H1 (cell line): ENCODE results near the gene TAOK1. TPM values are rescaled to one million over a fixed set of nuclear protein-coding genes. Genes with fewer than 3 reads are reported as not detected.

Experiments used
- CTCF ChIA-PET: fragments of 300-600 bp; sonication (Branson Sonifier 250); formaldehyde crosslinking; loops from one replicate; lab custom pipeline; 2021; ENCODE audit not compliant: partially characterized antibody; lab: Charles Lee
- POLR2A ChIA-PET: fragments of 300-600 bp; sonication (Branson Sonifier 250); formaldehyde crosslinking; loops from one replicate; lab custom pipeline; 2021; ENCODE audit warnings: inconsistent platforms; ENCODE audit not compliant: partially characterized antibody; lab: Charles Lee
- DNase-seq, 2 experiments: peaks; one replicate each; pipeline versions ENCODE4 v3.0.0 to v3.0.0-alpha.2; 2010 to 2022; ENCODE audit warnings: low spot score in 2 of 2, low read depth in 1 of 2, mixed read lengths in 1 of 2
- FAIRE-seq: peaks from 2 replicates; lab custom pipeline; 2011; peaks lifted over from hg19 to GRCh38; lab: Jason Lieb, UNC
- H2AFZ ChIP-seq: 2 replicates; pipeline ENCODE4 v1.8.1; 2012; ENCODE audit warnings: low read length, inconsistent platforms
- H2AK5ac ChIP-seq: 2 replicates; pipeline ENCODE4 v1.6.1; 2013; ENCODE audit warnings: low read depth, low read length
- H2BK120ac ChIP-seq: replicated peaks from 2 replicates; pipeline ENCODE3; 2013; ENCODE audit warnings: low read depth, low read length, inconsistent platforms
- H2BK12ac ChIP-seq: 2 replicates; pipeline ENCODE4 v1.6.1; 2013; ENCODE audit warnings: low read depth, low read length
- H2BK15ac ChIP-seq: 2 replicates; pipeline ENCODE4 v1.6.1; 2013; ENCODE audit warnings: low read length
- H2BK20ac ChIP-seq: 2 replicates; pipeline ENCODE4 v1.6.1; 2013; ENCODE audit warnings: low read length
- H2BK5ac ChIP-seq: 2 replicates; pipeline ENCODE4 v1.6.1; 2013; ENCODE audit warnings: low read depth, low read length
- H3K14ac ChIP-seq: 2 replicates; pipeline ENCODE4 v1.6.1; 2013; ENCODE audit warnings: inconsistent platforms; ENCODE audit not compliant: insufficient read length
- H3K18ac ChIP-seq: 2 replicates; pipeline ENCODE4 v1.6.1; 2013; ENCODE audit warnings: low read length; ENCODE audit errors: extremely low read depth
- H3K23ac ChIP-seq: 2 replicates; pipeline ENCODE4 v1.6.1; 2013; ENCODE audit warnings: inconsistent platforms; ENCODE audit not compliant: insufficient read length
- H3K23me2 ChIP-seq: 2 replicates; pipeline ENCODE4 v1.6.1; 2013; ENCODE audit warnings: low read depth, low read length
- H3K27ac ChIP-seq: 2 replicates; pipeline ENCODE4 v1.6.1; 2011; ENCODE audit warnings: low read depth, low read length, inconsistent platforms
- H3K27me3 ChIP-seq, 4 experiments: replicated peaks in 1 of 4; 1 replicate in 1 of 4; 2 replicates in 3 of 4; pipeline versions ENCODE4 v1.6.1 to v1.8.1; 2011 to 2013; ENCODE audit warnings: low read length in 3 of 4, mild to moderate bottlenecking in 3 of 4, inconsistent platforms in 2 of 4, mixed read lengths in 2 of 4, moderate library complexity in 1 of 4; ENCODE audit not compliant: control insufficient read depth in 3 of 4, insufficient read depth in 3 of 4; ENCODE audit errors: extremely low read depth in 1 of 4
- H3K36me3 ChIP-seq, 4 experiments: 2 replicates each; pipeline versions ENCODE4 v1.6.1 to v1.8.1; 2011 to 2013; ENCODE audit warnings: mild to moderate bottlenecking in 4 of 4, low read length in 3 of 4, moderate library complexity in 2 of 4, control low read depth in 1 of 4, inconsistent platforms in 1 of 4; ENCODE audit not compliant: insufficient read depth in 4 of 4, control insufficient read depth in 2 of 4
- H3K4ac ChIP-seq: replicated peaks from 2 replicates; pipeline ENCODE3; 2013; ENCODE audit warnings: low read length, low read depth, mixed read lengths, inconsistent platforms; ENCODE audit not compliant: insufficient read length
- H3K4me1 ChIP-seq, 4 experiments: replicated peaks in 1 of 4; 1 replicate in 1 of 4; 2 replicates in 3 of 4; pipeline versions ENCODE4 v1.6.1 to v1.8.1; 2011 to 2013; ENCODE audit warnings: low read length in 3 of 4, inconsistent platforms in 2 of 4, mixed read lengths in 1 of 4; ENCODE audit not compliant: insufficient read depth in 4 of 4, control insufficient read depth in 3 of 4
- H3K4me2 ChIP-seq, 2 experiments: 2 replicates each; pipeline versions ENCODE4 v1.6.1 to v1.8.1; 2011 to 2013; ENCODE audit warnings: low read depth in 2 of 2, low read length in 2 of 2, control low read depth in 1 of 2, inconsistent platforms in 1 of 2, mild to moderate bottlenecking in 1 of 2; ENCODE audit not compliant: insufficient read depth in 1 of 2
- H3K4me3 ChIP-seq, 4 experiments: fragments of 200-600, 300-600 bp in 1 of 4; sonication (generic), shearing (Covaris generic), sonication (Bioruptor Twin) in 1 of 4; 2 replicates each; pipeline versions ENCODE4 v1.5.1 to v1.8.1; 2011 to 2016; ENCODE audit warnings: low read length in 4 of 4, low read depth in 3 of 4, control low read depth in 2 of 4, inconsistent platforms in 2 of 4, mild to moderate bottlenecking in 2 of 4, mixed read lengths in 1 of 4, moderate library complexity in 1 of 4; ENCODE audit not compliant: insufficient read depth in 2 of 4; ENCODE audit errors: extremely low read depth in 1 of 4
- H3K56ac ChIP-seq: replicated peaks from 2 replicates; pipeline ENCODE3; 2013; ENCODE audit warnings: low read depth, mild to moderate bottlenecking, mixed read lengths, low read length, inconsistent platforms; ENCODE audit not compliant: insufficient read length
- H3K79me1 ChIP-seq: 2 replicates; pipeline ENCODE4 v1.6.1; 2013; ENCODE audit warnings: low read depth, low read length, control low read depth
- H3K79me2 ChIP-seq, 2 experiments: 2 replicates each; pipeline versions ENCODE4 v1.6.1 to v1.8.1; 2012 to 2013; ENCODE audit warnings: low read length in 2 of 2, mild to moderate bottlenecking in 2 of 2, inconsistent platforms in 1 of 2; ENCODE audit not compliant: insufficient read depth in 2 of 2, control insufficient read depth in 1 of 2
- H3K9ac ChIP-seq, 4 experiments: replicated peaks in 1 of 4; 1 replicate in 1 of 4; 2 replicates in 3 of 4; pipeline versions ENCODE4 v1.6.1 to v1.8.1; 2011 to 2013; ENCODE audit warnings: low read depth in 3 of 4, low read length in 3 of 4, control low read depth in 2 of 4, mild to moderate bottlenecking in 2 of 4, moderate library complexity in 2 of 4, inconsistent platforms in 1 of 4; ENCODE audit errors: extremely low read depth in 1 of 4
- H3K9me3 ChIP-seq, 2 experiments: 2 replicates each; pipeline versions ENCODE4 v1.6.1 to v1.8.1; 2012 to 2013; ENCODE audit warnings: mild to moderate bottlenecking in 2 of 2, moderate library complexity in 2 of 2, control low read depth in 1 of 2, inconsistent platforms in 1 of 2, low read depth in 1 of 2, low read length in 1 of 2, mixed read lengths in 1 of 2; ENCODE audit not compliant: insufficient read depth in 2 of 2
- H4K20me1 ChIP-seq, 2 experiments: replicated peaks in 1 of 2; 2 replicates each; pipeline versions ENCODE3 to v1.8.1; 2011 to 2013; ENCODE audit warnings: inconsistent platforms in 2 of 2, low read length in 2 of 2, mild to moderate bottlenecking in 1 of 2; ENCODE audit not compliant: insufficient read depth in 2 of 2, control insufficient read depth in 1 of 2
- H4K5ac ChIP-seq: 2 replicates; pipeline ENCODE4 v1.6.1; 2013; ENCODE audit warnings: low read length, low read depth, mixed read lengths, inconsistent platforms; ENCODE audit not compliant: insufficient read length
- H4K8ac ChIP-seq: 2 replicates; pipeline ENCODE4 v1.8.0; 2013; ENCODE audit warnings: mild to moderate bottlenecking, moderate library complexity, low read length, inconsistent platforms; ENCODE audit not compliant: insufficient read depth; ENCODE audit errors: extremely low read depth
- H4K91ac ChIP-seq: replicated peaks from 2 replicates; pipeline ENCODE3; 2013; ENCODE audit warnings: low read length, mixed read lengths, inconsistent platforms; ENCODE audit not compliant: insufficient read length
- ATF3 ChIP-seq: IDR thresholded peaks from 2 replicates; pipeline ENCODE4 v1.6.1; 2011; ENCODE audit warnings: low read depth, mild to moderate bottlenecking, low read length; ENCODE audit not compliant: insufficient read depth
- BACH1 ChIP-seq: IDR thresholded peaks from 2 replicates; pipeline ENCODE4 v1.6.1; 2012; ENCODE audit warnings: low read length, improper control_type of control experiment
- CEBPB ChIP-seq: IDR thresholded peaks from 2 replicates; pipeline ENCODE4 v1.6.1; 2012; ENCODE audit warnings: low read depth, low read length
- EP300 ChIP-seq, 2 experiments: IDR thresholded peaks; 1 replicate in 1 of 2; 2 replicates in 1 of 2; pipeline ENCODE4 v1.6.1; 2011 to 2012; ENCODE audit warnings: low read depth in 2 of 2, low read length in 2 of 2, mild to moderate bottlenecking in 2 of 2, borderline replicate concordance in 1 of 2, inconsistent platforms in 1 of 2, moderate library complexity in 1 of 2
- HDAC6 ChIP-seq: IDR thresholded peaks from one replicate; pipeline ENCODE4 v1.7.1; 2012; ENCODE audit warnings: low read depth, mild to moderate bottlenecking, inconsistent platforms, low read length, moderate library complexity
- POU5F1 ChIP-seq: IDR thresholded peaks from 2 replicates; pipeline ENCODE4 v1.6.1; 2011; ENCODE audit warnings: low read depth, mild to moderate bottlenecking, low read length, moderate library complexity
- RNF2 ChIP-seq: fragments of 200-900, 300-1000 bp; sonication (generic); IDR thresholded peaks from 2 replicates; pipeline ENCODE4 v1.7.1; 2016; ENCODE audit warnings: borderline replicate concordance, low read depth, mild to moderate bottlenecking, antibody characterized with exemption, low read length; ENCODE audit not compliant: poor library complexity, severe bottlenecking; ENCODE audit errors: missing control alignments
- WGBS, 2 experiments: shearing (Covaris generic) in 1 of 2; methylation state at CpG; one replicate each; pipeline versions ENCODE4 v1.1.6 to v1.1.7; 2013 to 2015; ENCODE audit warnings: low lambda C conversion rate in 2 of 2, mixed read lengths in 2 of 2, inconsistent platforms in 1 of 2, low coverage in 1 of 2, missing lambda C conversion rate in 1 of 2; ENCODE audit not compliant: insufficient replicate concordance in 2 of 2, insufficient coverage in 1 of 2, insufficient read length in 1 of 2; ENCODE audit errors: extremely low coverage in 1 of 2, missing lambda C conversion rate in 1 of 2; 5-methylcytosine and 5-hydroxymethylcytosine counted together
- polyA plus RNA-seq, 7 experiments: library from polyadenylated mRNA; depleted of rRNA in 3 of 7; stranded (reverse) in 5 of 7; unstranded in 2 of 7; fragments of >200 nt in 5 of 7; fragments of 200-250 nt in 2 of 7; gene quantifications; 1 replicate in 5 of 7; 2 replicates in 1 of 7; 4 replicates in 1 of 7; pipeline versions ENCODE4 v1.2.1 to v1.2.3, GENCODE V29; 2011 to 2013; ENCODE audit warnings: missing spikeins in 2 of 7, mixed read lengths in 2 of 7
- total RNA-seq: library from RNA; stranded (reverse); fragmentation: NEBNext Ultra II Directional; extraction: Animal tissue kit (Norgen Biotek cat#: 25700); gene quantifications from 2 replicates; pipeline ENCODE4 v1.2.1, GENCODE V29; 2021
- TF ChIP-seq, protein P1 (sequence below): IDR thresholded peaks from 2 replicates; pipeline ENCODE4 v1.6.1; 2012; ENCODE audit warnings: low read length, inconsistent platforms

The TAOK1 gene
- total and polyA plus RNA-seq, 2 of the 8 experiments (the other 6 are each of a cell fraction or from before 2014, with no cell fraction given) = 12.2 to 90.6 TPM

GRCh38 chr17:29577385-29578211 is 187.4 kb downstream of the TAOK1 start:
- Histone ChIP-seq H2AK5ac (no peak overlapping the region), H4K20me1 (peaks cover 0 to 6% of the 10 kb centered on the region in 2 experiments), H3K9ac (no peak overlapping the region)
- TF ChIP-seq EP300 (IDR thresholded peaks at IDR 0.05; ENCODE audit: borderline replicate concordance in 1 of 2, low read depth in 2 of 2, low read length in 2 of 2) (no peak), CEBPB (no peak), RNF2 (no peak), BACH1 (no peak), POU5F1 (no peak), ATF3 (no peak), HDAC6 (no peak)
- TF ChIP-seq, protein P1, sequence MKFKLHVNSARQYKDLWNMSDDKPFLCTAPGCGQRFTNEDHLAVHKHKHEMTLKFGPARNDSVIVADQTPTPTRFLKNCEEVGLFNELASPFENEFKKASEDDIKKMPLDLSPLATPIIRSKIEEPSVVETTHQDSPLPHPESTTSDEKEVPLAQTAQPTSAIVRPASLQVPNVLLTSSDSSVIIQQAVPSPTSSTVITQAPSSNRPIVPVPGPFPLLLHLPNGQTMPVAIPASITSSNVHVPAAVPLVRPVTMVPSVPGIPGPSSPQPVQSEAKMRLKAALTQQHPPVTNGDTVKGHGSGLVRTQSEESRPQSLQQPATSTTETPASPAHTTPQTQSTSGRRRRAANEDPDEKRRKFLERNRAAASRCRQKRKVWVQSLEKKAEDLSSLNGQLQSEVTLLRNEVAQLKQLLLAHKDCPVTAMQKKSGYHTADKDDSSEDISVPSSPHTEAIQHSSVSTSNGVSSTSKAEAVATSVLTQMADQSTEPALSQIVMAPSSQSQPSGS = no peak

More at GRCh38 chr17:29577385-29578211, 187.4 kb downstream of the TAOK1 start:
- 0 out of 2 replicates have a peak overlapping the region, but pooled peaks have one; percentile 2 for H2BK5ac ChIP-seq
- H3K56ac ChIP-seq = no peak overlapping the region
- no peak overlapping the region for H3K4me3 ChIP-seq
- H3K4me1 ChIP-seq = no peaks in the 10 kb centered on the region; a peak in 1 of 7 replicates
- DNase-seq (no peak), FAIRE-seq (no peak)
- H2BK12ac ChIP-seq = no peak overlapping the region
- no peak overlapping the region for H2BK15ac ChIP-seq
- no peak overlapping the region for H3K14ac ChIP-seq
- H3K27ac ChIP-seq = no peak overlapping the region
- H4K8ac ChIP-seq = no peak overlapping the region
- H4K91ac ChIP-seq = no peak overlapping the region
- peaks cover 14 to 30% (median 15%) of the 10 kb centered on the region in 4 experiments; a peak in 6 of 8 replicates for H3K36me3 ChIP-seq
- H3K4ac ChIP-seq = no peak overlapping the region
- no peak overlapping the region for H2BK120ac ChIP-seq
- H3K79me2 ChIP-seq = no peaks in the 10 kb centered on the region
- 93% methylated on average over 21 of the region's 22 CpGs; no CpG with 5 or more reads in 1 of the 2 experiments for WGBS, 2 experiments
- no peaks in the 10 kb centered on the region for H3K9me3 ChIP-seq
- H3K18ac ChIP-seq = no peak overlapping the region
- 0 out of 7 replicates have a peak, but pooled peaks cover 0 to 3% (median 0%) of the 10 kb centered on the region in 4 experiments for H3K27me3 ChIP-seq
- CTCF ChIA-PET = interaction anchor here (0.5 to 15.3 kb wide), 7 partner anchors 10 to 549 kb away, joined by 3 to 193 read pairs (median 11); partner anchors contain the start of genes ANKRD13B and CORO6
- no peak overlapping the region for H2BK20ac ChIP-seq
- no peaks in the 10 kb centered on the region; the same call in 1 of the 2 replicates for H3K23me2 ChIP-seq
- POLR2A ChIA-PET = interaction anchor here (1.1 to 2.8 kb wide), 2 partner anchors 8 to 15 kb away, joined by 4 to 12 read pairs; partner anchors contain the start of gene ANKRD13B
- no peak overlapping the region for H3K23ac ChIP-seq
- no peak overlapping the region for H4K5ac ChIP-seq
- no peak overlapping the region for H3K4me2 ChIP-seq
- no peak overlapping the region for H2AFZ ChIP-seq
- no peaks in the 10 kb centered on the region for H3K79me1 ChIP-seq
